Measurements from ENCODE around the gene FOLR3. TPM values are rescaled to one million over a fixed set of nuclear protein-coding genes. Genes with fewer than 3 reads are reported as not detected.
"Not testable (repeated sequence)": the region's sequence is repeated elsewhere in the genome, so short reads cannot be mapped to it uniquely, and the experiment has no call there.

Gene FOLR3
- total and polyA plus RNA-seq, 2 of the 4 experiments (the other 2 are of a cell fraction): 0.29 to 0.36 TPM

GRCh38 chr11:72180892-72181552 is 45.5 kb downstream of the FOLR3 start:
- peak overlapping the region; percentile 72; the same call in 1 of the 2 replicates for H3K4ac ChIP-seq (ENCODE audit: low read depth, low read length)
- H3K79me1 ChIP-seq (ENCODE audit: low read depth in 1 of 2, low read length in 2 of 2); H3K9me3 ChIP-seq (ENCODE audit: control insufficient read depth, insufficient read depth, low read length); CTCF ChIA-PET; H3K4me2 ChIP-seq (ENCODE audit: low read depth, low read length); H3K36me3 ChIP-seq (ENCODE audit: control insufficient read depth, insufficient read depth, low read length); H4K5ac ChIP-seq (ENCODE audit: low read depth, low read length); BruUV-seq (replicated peaks); H4K20me1 ChIP-seq (ENCODE audit: insufficient read depth, low read length); H2AFZ ChIP-seq (replicated peaks; ENCODE audit: low read length, poor library complexity); H3K9ac ChIP-seq (ENCODE audit: low read depth, low read length); H3K18ac ChIP-seq (ENCODE audit: low read depth, low read length); H3K9me1 ChIP-seq (ENCODE audit: insufficient read depth, low read length); dilution Hi-C loops (cut with HindIII; ENCODE audit: low sequenced_read_pairs, unreplicated experiment); H3K4me3 ChIP-seq (ENCODE audit: insufficient read depth, low read depth, low read length); H4K8ac ChIP-seq (ENCODE audit: low read depth in 2 of 2, low read length in 2 of 2); H2BK15ac ChIP-seq (ENCODE audit: low read depth, low read length); H3K27me3 ChIP-seq (ENCODE audit: control insufficient read depth, insufficient read depth, low read length); H2AK9ac ChIP-seq (replicated peaks; ENCODE audit: low read depth, low read length, poor library complexity); H3K4me1 ChIP-seq (ENCODE audit: control insufficient read depth, insufficient read depth, low read length); H3K27ac ChIP-seq (ENCODE audit: insufficient read depth, low read length); DNase-seq; H3K56ac ChIP-seq (ENCODE audit: extremely low read depth, insufficient read depth, low read length): not testable (repeated sequence)
- peak; percentile 6 for ATAC-seq (ENCODE audit: low read depth)
- peak overlapping the region; percentile 88 for H2BK120ac ChIP-seq (ENCODE audit: low read depth, low read length)
- intact Hi-C loops (cut with micrococcal nuclease): loop anchor here (1.0 to 5.0 kb wide), 2 partner anchors 39 to 79 kb away; partner anchors contain the start of gene LAMTOR1
- H2AK5ac ChIP-seq (ENCODE audit: low read depth, low read length): peak overlapping the region; percentile 73; the same call in 1 of the 2 replicates
- H3K23ac ChIP-seq (ENCODE audit: low read depth, low read length): 0 out of 2 replicates have a peak overlapping the region, but pooled peaks have one; percentile 78
- peak overlapping the region; percentile 55 for H2BK5ac ChIP-seq (ENCODE audit: low read depth, low read length, poor library complexity, severe bottlenecking)
- 63% methylated on average over 2 of the region's 7 CpGs; no CpG with 5 or more reads in 1 of the 2 experiments for WGBS, 2 experiments (ENCODE audit: extremely low coverage in 2 of 2, insufficient read length in 1 of 2)
- H2BK20ac ChIP-seq (ENCODE audit: low read depth, low read length): peak overlapping the region; percentile 87; the same call in 1 of the 2 replicates
- POLR2A ChIA-PET (ENCODE audit: unreplicated experiment): interaction anchor here (0.5 kb wide), 1 partner anchor 41 kb away, joined by 3 read pairs; no protein-coding TSS in a partner anchor
- H3K14ac ChIP-seq (replicated peaks; ENCODE audit: low read depth, low read length): peak overlapping the region; percentile 41; the same call in 1 of the 2 replicates
- in situ Hi-C loops (cut with MboI; ENCODE audit: low sequenced_read_pairs): loop anchor here (5.0 kb wide), 1 partner anchor 159 kb away; no protein-coding TSS in a partner anchor
- peak overlapping the region; percentile 66; the same call in 1 of the 2 replicates for H4K91ac ChIP-seq (ENCODE audit: insufficient read depth, low read depth, low read length)

Data from IMR-90 (cell line).